ENCODE results near the gene UBE2V1. TPM values are rescaled to one million over a fixed set of nuclear protein-coding genes. Genes with fewer than 3 reads are reported as not detected.
"Not testable (repeated sequence)": the region's sequence is repeated elsewhere in the genome, so short reads cannot be mapped to it uniquely, and the experiment has no call there.

UBE2V1 gene
- total RNA-seq, 3 donors from 2014 or later = 90.1 to 94.4 (median 94.1) TPM

DNA sequence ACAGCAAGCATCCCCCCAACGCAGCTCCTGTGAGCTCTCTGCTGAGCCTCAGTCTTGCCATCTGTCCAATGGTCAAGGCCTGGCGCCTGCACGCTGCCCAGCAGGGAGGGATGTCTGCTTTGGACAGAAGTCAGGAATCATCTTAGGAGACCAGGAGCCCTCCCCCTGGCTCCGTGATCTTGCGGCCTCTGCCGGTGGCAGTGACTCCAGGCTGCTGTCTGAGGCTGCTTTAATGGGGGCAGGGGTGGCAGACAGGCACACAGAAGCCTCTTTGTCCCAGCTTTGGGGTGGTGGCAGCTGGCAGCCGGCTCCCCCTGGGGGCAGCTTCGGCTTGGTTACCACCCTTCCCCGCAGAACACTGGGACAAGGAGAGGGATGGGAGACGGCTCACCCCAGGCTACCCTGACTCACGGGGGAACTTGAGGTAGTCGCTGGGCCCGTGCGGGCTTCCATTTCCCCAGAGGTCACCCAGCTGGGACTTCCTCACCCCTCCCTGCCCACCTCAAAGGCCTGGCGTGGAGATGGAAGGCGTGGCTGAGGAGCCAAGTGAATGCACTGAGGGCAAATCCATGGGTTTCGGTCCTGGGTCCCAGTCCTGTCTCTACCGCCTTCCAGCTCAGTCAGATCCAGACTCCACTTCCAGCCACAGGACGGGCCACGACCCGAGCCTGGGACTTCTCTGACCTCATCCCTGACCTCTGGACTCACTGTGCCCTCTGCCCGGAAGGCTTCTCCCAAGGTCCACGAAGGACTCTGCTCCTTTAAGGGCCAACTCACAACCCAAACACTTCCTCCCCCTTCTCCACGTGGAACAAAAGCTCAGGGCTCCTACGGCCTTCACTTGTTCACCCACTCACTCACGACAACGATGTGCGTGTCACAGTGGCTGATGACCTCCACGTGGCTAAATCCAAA, 25.8 kb upstream of the UBE2V1 start:
- Histone ChIP-seq H3K4me1 (ENCODE audit: low read depth) (no peaks in the 10 kb centered on the region), H3K4me3 (no peak overlapping the region), H3K36me3 (ENCODE audit: low read depth) (peaks cover 4% of the 10 kb centered on the region), H3K9me3 (no peaks in the 10 kb centered on the region)
- DNase-seq (no peak), ATAC-seq (peak; percentile 38)
- TF ChIP-seq, protein P1, sequence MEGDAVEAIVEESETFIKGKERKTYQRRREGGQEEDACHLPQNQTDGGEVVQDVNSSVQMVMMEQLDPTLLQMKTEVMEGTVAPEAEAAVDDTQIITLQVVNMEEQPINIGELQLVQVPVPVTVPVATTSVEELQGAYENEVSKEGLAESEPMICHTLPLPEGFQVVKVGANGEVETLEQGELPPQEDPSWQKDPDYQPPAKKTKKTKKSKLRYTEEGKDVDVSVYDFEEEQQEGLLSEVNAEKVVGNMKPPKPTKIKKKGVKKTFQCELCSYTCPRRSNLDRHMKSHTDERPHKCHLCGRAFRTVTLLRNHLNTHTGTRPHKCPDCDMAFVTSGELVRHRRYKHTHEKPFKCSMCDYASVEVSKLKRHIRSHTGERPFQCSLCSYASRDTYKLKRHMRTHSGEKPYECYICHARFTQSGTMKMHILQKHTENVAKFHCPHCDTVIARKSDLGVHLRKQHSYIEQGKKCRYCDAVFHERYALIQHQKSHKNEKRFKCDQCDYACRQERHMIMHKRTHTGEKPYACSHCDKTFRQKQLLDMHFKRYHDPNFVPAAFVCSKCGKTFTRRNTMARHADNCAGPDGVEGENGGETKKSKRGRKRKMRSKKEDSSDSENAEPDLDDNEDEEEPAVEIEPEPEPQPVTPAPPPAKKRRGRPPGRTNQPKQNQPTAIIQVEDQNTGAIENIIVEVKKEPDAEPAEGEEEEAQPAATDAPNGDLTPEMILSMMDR (IDR thresholded peaks at IDR 0.05) = no peak
- intact Hi-C loops (cut with DNase I, micrococcal nuclease) = no loop called here

DNA sequence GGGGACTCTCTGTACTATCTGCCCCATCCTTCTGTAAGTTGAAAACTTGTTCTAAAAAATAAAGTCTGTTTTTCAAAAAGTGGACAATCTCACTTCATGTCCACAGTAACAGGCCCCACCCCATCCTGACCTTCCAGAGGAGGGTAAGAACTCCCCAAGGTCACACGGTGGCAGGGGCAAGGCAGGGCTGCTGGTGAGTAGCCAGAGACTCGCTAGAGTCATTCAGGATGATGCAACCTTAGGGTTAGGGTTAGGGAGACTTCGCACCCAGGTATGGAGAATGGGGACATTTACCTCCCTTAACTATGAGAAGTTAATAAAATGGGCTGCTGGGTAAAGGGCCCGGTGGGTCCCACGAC, 25.1 kb upstream of the UBE2V1 start:
- Histone ChIP-seq H3K9me3 (no peaks in the 10 kb centered on the region), H3K4me3 (no peak overlapping the region), H3K4me1 (ENCODE audit: low read depth) (no peaks in the 10 kb centered on the region), H3K36me3 (ENCODE audit: low read depth) (peaks cover 3% of the 10 kb centered on the region)
- ATAC-seq (no peak), DNase-seq (no peak)
- intact Hi-C loops (cut with DNase I, micrococcal nuclease) = no loop called here
- TF ChIP-seq, protein P1 (IDR thresholded peaks at IDR 0.05) = no peak

- ATAC-seq; H3K4me3 ChIP-seq; intact Hi-C loops (cut with DNase I, micrococcal nuclease); H3K9me3 ChIP-seq; H3K4me1 ChIP-seq (ENCODE audit: low read depth); H3K36me3 ChIP-seq (ENCODE audit: low read depth); DNase-seq: not testable (repeated sequence)
These were observed 24.8 kb upstream of the UBE2V1 start for GRCh38 chr20:50137702-50138101.

- Histone ChIP-seq H3K4me1 (ENCODE audit: low read depth) (no peaks in the 10 kb centered on the region), H3K9me3 (no peaks in the 10 kb centered on the region), H3K4me3 (no peak overlapping the region), H3K36me3 (ENCODE audit: low read depth) (no peaks in the 10 kb centered on the region)
- TF ChIP-seq, protein P1 (IDR thresholded peaks at IDR 0.05) = no peak
- intact Hi-C loops (cut with DNase I, micrococcal nuclease) = no loop called here
- DNase-seq = no peak
- ATAC-seq = peak; percentile 45
These were observed 24.1 kb upstream of the UBE2V1 start for GRCh38 chr20:50136822-50137599.

DNA sequence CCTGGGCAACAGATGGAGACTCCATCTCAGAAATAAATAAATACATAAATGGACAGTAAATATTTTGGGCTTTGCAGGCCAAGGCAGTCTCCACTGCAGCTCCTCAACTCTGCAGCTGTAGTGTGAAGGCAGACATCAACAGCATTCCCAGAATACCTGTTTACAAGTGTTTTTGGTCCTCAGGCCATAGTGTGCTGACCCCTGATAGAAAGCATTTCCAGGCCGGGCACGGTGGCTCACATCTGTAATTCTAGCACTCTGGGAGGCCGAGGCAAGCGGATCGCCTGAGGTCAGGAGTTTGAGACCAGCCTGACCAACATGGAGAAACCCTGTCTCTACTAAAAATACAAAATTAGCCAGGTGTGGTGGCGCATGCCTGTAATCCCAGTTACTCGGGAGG, 22.2 kb upstream of the UBE2V1 start:
- not testable (repeated sequence) for ATAC-seq; H3K36me3 ChIP-seq (ENCODE audit: low read depth)

GRCh38 chr20:50133474-50134217, 20.7 kb upstream of the UBE2V1 start:
- no peak for DNase-seq
- Histone ChIP-seq H3K9me3 (no peaks in the 10 kb centered on the region), H3K36me3 (ENCODE audit: low read depth) (peaks cover 2% of the 10 kb centered on the region), H3K4me1 (ENCODE audit: low read depth) (no peaks in the 10 kb centered on the region), H3K4me3 (no peak overlapping the region)
- intact Hi-C loops (cut with DNase I, micrococcal nuclease) = no loop called here
- TF ChIP-seq, protein P1 (IDR thresholded peaks at IDR 0.05) = no peak
- no peak for ATAC-seq

More for the DNA sequence above, 22.2 kb upstream of the UBE2V1 start:
- H3K9me3 ChIP-seq; DNase-seq; intact Hi-C loops (cut with DNase I, micrococcal nuclease); H3K4me1 ChIP-seq (ENCODE audit: low read depth); H3K4me3 ChIP-seq: not testable (repeated sequence)

All from mucosa of descending colon (tissue), 3 donors.